ENCODE measurements around the gene MMP17.
A peak's percentile ranks its signal among the peaks of the same experiment; 100 is the strongest.

The MMP17 gene
- total RNA-seq = 0.49 to 11.8 (median 2.3) reads per million in 17 experiments

GRCh38 chr12:131827961-131828534 is at the start of gene MMP17:
Gene MMP17, plus strand, starts transcription at chr12:131828393. Its CDS starts 102 bp downstream, at chr12:131828495.
- DNase-seq = peak; percentile 72 to 86 (median 80)

DNA sequence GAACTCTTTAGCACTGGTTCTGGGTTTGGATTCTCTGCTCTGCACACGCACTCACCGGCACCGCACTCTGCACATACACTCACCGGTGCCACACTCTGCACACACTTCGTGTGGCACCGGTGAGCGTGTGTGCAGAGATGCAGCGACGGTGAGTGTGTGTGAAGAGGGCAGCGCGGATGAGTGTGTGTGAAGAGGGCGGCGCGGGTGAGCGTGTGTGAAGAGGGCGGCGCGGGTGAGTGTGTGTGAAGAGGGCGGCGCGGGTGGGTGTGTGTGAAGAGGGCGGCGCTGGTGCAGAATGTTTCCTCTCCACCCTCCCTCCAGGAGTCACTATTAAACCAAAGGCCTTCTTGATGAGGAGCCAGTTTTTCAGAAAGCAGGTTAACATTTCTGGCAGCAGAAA is 49.2 kb upstream of the MMP17 start:
- no peak for DNase-seq

DNA sequence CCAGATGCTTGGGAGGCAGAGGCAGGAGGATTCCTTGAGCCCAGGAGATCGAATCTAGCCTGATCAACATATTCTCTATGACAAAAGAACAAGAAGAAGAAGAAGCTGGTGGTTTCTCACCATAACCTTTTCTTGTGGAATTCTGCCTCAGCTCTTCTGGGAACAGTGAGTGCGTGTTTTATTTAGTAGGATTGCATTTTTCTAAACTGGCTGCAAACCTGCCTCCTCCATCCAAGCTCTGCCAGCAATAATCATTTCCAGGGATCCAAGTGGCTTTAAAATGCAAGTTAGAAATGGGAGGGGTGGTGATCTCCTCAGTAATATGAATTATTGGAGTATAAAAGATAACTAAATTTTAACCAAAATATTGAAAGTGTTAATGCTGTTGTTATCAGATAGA is 46.1 kb upstream of the MMP17 start:
- DNase-seq = no peak

GRCh38 chr12:131783915-131784541 is 44.2 kb upstream of the MMP17 start:
- peak; percentile 35 to 59 (median 56) for DNase-seq

GRCh38 chr12:131784909-131785762 is 43.1 kb upstream of the MMP17 start:
- no peak for DNase-seq

DNA sequence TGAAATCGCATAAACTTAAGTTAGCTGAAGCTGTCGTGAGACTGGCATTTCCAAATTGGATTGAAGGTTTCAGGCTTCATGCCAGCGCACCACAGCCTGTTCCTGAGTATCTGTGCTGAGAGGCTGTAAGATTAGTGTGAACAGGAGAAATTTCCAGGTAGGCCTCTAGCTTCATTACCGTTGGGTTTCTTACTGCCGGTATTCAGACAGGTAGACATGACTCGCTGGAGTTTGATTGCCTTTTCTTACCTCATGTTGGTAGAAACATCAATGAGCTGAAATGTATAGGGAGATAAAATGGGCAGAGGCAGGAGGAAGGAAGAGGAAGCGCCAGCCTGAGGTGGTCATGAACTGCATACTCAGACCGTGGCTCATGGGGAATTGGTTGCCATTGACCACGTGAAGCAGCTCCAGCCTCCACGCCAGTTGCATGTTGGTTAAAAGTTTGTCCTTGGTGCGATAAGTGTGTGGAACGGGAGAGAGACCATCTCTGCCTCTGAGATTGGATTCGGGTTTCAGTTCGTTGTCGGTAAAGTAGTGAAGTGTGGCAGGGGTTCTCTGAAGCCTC is 42.3 kb upstream of the MMP17 start:
- no peak for DNase-seq

DNA sequence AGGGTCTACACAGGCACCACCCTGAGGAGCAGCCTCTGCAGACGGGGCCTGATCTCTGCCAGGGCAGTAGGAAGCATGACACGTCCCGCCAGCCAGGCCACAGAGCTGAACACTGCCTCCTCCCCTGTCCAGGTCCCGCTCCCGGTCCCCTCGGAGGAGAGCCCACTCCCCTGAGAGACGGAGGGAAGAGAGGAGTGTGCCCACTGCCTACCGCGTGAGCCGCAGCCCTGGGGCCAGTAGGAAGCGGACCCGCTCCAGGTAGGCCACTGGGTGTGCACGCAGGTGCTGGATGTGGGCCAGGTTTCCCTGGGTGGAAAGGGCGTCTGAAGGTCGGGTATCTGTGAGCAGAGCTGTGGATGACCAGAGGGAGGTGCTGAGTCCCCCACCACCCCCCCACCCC is 41.9 kb upstream of the MMP17 start:
- no peak for DNase-seq

DNA sequence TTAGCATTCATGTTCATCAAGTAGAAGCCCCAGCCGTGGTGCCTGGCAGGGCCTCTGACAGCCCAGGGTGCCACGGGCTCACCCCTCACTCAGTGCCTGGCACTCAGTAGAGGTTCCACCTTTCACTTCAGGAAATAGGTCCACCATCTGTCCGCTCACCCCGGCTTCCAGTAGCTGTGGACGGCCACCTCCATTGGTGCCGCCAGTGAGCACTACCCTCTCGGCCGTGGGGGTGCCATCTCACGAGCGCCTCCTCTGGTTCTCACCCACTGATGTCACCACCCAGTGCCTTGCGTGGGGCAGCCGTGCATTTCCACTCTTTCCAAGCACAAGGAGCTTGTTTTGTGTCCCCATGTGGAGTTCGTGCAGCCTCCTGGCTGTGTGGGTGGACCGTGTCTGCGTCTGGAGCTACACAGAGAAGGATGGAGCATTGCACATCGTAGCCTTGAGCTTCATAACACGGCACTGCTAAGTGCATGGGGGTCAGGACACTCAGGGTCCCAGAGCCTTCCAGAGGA is 41.0 kb upstream of the MMP17 start:
- DNase-seq = no peak

DNA sequence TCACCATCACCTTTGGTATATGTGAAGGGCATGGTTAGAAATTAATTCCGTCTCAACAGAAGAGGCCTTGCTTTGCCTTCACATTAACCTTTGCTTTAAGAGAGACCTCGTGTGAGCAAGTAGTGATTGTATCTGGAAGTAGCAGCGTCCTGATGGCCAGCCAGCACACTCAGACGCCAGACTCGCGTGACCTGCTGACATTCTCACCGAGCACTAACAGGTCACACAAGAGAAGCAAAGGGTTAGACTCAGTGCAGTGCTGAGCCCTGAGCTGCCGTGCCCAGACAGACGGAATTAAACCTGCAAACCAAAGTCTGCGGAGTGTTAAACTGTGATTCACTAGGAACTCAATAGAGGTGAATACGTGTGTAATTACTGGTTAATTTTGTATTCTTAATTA is 40.1 kb upstream of the MMP17 start:
- no peak for DNase-seq

GRCh38 chr12:131789638-131790037 is 38.6 kb upstream of the MMP17 start:
- DNase-seq = no peak

DNA sequence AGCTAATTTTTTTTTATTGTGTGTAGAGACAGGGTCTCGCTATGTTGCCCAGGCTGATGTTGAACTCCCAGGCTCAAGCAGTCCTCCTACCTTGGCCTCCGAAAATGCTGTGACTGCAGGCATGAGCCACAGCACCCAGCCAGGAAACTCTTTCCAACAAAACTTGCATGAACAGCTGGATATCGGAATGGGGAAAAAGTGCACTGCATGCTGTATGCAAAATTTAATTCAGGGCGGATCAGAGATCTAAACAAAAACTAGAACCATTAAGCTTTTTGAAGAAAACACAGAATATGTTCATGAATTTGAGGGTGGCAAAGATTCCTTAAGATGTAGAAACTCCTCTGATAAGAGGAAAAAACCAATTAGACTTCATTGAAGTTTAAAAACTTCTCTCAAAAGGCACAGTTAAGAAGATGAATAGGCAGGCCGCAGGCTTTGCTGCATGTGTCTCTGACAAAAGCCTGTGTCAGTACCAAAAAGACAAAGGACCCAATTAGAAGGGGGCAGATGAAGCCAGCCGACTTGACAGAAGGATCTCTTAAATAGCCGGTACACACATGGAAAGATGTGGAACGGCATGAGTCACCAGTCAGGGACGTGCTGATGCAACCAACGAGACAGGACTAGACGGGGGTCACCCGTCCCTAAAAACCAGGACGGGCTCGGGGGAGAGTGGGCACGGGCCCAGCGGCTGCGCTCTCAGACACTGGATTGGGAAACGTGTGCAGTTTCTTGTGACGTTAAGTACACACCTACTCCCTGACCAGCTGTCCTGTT is 34.8 kb upstream of the MMP17 start:
- DNase-seq = no peak

DNA sequence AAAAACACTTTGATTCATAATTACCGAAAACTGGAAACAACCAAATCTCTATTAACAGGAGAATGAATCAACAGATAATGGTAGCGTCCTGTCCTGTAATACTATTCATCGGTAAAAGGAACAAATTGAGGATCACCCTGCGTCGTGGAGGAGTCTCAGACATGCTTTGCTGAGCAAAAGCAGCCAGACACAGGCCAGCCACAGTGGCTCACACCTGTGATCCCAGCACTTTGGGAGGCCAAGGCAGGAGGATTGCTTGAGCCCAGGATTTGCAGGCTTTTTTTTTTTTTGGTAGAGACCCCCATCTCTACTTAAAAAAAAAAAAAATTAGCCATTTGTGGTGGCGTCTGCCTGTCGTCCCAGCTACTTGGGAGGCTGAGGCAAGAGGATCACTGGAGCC is 34.1 kb upstream of the MMP17 start:
- no peak for DNase-seq

DNA sequence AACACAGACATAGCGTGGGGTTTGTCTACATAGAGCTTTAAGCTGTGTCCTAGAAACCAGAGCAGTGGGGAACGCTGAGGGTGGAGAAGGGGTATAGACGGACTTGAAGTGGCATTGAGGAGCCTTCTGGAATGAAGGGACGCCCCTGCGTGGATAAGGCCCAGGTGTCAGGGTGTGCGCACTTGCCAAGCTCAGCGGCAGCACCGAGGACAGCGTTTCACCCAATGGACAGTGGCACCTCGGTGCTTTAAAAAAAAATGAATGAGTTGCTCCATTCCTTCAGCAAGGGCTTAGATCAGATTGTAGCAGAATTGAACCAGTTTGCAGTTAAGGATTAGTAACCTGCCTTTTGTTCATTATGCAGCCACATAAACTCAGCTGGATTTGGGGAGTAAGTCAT is 33.6 kb upstream of the MMP17 start:
- no peak for DNase-seq

DNA sequence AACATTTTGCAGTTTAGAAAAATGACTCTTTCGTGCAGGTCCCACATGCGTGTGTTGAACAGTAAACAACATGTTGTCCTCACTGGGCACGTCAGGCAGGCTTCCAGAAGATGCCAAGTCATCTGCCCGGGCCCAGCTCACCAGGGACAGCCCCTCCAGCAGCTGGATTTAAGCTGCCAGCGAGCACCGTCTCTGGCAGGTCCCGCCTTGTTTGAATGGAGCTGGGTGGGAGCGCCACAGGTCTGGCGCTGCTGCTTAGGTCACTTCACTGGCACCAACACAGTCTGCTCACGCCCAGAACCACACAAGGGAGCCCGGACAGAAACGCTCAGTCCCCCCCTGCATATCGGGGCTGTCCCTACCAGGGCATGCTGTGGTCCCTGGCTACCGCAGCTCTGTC is 33.1 kb upstream of the MMP17 start:
- DNase-seq = no peak

DNA sequence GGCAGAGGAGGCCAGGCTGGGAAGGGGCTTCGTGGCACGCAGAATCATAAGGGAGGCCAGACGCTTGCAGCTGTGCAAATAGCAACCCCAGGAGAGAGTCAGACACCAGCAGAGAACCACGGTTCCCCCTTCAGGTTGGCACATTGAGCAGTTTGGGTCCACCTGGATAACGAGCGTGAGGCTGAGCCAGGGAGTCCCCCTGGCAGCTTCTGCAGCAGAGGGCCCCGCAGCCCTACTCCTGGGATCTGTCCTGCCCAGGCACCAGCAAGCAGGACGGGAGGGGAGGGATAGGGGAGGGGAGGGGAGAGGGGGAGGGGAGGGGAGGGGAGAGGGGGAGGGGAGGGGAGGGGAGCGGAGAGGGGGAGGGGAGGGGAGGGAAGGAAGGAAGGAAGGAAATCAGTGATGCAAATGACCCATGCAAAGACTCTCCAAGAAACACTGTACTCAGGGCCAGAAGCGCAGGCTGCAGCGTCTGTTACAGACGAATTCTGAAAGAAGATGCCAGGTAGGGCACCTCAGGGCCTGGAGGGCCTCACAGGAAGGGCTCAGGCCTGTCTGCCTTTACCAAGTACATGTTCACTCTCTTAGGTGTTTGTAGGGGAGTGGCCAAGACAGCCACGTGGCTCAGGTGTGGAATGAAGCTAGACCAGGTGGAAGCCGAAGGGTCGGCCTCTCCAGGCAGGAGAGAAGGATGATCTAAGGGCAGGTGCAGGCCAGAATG is 32.3 kb upstream of the MMP17 start:
- no peak for DNase-seq

- DNase-seq = no peak
Observed at GRCh38 chr12:131796411-131796736, 31.8 kb upstream of the MMP17 start.

GRCh38 chr12:131796754-131797587 is 31.2 kb upstream of the MMP17 start:
- DNase-seq = peak in 1 of 4 experiments; percentile 13

DNA sequence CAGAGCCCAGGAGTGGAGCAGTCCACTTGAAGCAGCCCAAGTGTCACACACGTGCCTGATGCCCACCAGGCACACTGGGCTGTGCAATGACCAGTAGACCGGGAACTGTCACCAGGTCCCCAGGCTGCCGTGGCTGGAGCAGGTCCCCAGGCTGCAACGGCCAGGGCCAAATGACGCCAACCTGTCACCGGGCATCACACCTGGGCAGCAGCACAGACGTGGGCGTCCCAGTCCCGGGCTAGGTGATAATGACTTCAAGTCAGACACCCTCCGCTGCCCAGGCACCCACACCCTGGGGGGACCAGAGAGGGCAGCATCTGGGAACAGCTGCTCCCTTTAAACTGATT is 30.6 kb upstream of the MMP17 start:
- no peak for DNase-seq

DNA sequence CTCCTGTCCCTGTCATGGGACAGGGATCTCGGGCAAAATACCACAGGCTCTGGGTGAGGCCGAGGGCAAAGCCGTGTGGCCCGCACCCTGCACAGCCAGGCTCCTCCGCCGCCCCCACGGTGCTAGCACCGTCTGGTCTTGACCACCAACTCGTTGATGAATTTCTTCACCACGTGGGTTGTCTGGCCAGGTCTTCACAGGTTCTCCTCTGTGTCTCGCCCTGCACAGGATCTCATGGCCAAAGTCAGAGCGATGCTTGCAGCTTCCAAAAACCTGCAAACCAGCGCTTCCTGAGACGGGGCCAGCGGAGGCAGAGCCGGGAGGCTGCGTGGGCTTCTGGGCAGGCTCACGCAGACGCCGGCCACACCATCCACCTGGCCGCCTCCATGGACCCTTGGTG is 29.0 kb upstream of the MMP17 start:
- no peak for DNase-seq

DNA sequence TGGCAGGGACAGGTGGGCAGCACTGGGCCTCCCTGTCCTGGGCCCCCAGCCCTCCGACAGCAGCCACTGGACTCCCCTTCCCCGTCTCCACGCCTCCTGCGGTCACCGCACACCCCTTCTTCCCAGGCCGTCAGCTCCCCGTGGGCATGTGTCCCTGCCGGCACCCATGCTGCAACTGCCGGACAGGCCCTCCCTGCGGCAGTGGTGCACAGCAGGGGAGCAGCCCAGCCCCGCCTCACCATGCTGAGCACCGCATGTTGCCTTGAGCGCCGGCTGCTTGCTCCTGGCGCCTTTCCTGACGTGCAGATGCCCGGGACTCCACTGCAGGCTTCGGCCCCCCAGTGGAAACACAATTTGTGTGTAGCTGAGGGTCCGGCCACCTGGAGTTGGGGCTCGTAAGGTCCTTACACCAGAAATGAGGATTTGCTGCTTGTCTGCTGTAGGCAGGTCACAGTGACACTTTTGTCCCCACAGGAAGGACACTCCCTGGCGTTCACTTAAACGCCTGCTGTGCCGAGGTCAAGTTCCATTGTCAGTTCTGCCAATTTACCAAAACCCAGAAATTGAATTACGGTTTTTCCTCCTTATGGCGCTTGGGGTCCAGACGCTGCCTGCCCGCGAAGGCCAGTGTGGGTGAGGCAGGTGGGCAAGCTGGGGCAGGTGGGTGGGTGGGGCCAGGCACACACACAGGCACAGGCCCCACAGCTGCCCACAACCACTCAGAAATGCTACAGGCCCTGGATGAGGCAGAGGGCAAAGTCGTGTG is 28.2 kb upstream of the MMP17 start:
- no peak for DNase-seq

Data from suppressor macrophage (primary cell).